Measurements from ENCODE around the gene MTCL1. TPM values are rescaled to one million over a fixed set of nuclear protein-coding genes. Genes with fewer than 3 reads are reported as not detected.

Gene MTCL1
- total and polyA plus RNA-seq, 9 donors, result 2.2 to 9.6 (median 6.5) TPM

DNA sequence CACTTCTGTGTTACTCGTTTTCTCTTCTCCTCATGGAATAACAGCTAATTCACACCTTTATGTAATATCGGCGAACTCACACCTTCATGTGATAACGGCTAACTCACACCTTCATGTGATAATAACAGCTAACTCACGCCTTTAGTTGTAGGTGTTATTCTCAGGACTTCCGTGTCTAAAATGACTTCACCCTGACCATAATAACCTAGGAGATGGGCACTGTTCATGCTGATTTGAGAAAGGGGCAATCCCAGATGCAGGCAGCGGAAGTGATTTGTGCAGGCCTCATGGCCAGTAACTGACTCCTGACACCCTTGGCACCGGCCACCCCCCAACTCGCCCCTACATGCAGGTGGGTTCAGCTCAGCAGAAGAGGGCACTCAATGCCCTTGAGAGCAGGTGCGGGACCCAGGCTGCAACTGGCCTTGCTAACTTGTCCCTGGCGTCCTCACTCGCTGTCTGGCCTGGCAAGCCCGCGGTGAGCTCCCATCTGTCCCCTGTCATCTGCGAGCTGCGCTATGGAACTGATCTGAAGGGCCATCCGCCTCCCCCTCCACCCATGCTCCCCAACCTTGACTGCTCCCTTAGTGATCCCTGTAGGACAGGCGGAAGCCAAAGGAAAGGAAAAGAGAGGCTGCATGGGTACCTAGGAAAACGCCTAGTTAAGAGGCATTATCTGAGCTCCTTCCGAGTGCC, 42.6 kb upstream of the MTCL1 start:
- Histone ChIP-seq H3K9me3 (no peaks in the 10 kb centered on the region), H3K36me3 (no peaks in the 10 kb centered on the region), H3K27ac (no peak overlapping the region), H3K27me3 (no peaks in the 10 kb centered on the region), H3K4me1 (ENCODE audit: insufficient read depth) (peaks cover 2% of the 10 kb centered on the region), H3K4me3 (no peak overlapping the region)
- intact Hi-C loops (cut with DNase I), result no loop called here
- DNase-seq, result no peak
- 86 to 91% (median 89%) methylated on average over 20 of the region's 20 CpGs for WGBS, 3 donors
- TF ChIP-seq EP300 (IDR thresholded peaks at IDR 0.05) (no peak), POLR2A (IDR thresholded peaks at IDR 0.05) (no peak)
- TF ChIP-seq, protein P1, sequence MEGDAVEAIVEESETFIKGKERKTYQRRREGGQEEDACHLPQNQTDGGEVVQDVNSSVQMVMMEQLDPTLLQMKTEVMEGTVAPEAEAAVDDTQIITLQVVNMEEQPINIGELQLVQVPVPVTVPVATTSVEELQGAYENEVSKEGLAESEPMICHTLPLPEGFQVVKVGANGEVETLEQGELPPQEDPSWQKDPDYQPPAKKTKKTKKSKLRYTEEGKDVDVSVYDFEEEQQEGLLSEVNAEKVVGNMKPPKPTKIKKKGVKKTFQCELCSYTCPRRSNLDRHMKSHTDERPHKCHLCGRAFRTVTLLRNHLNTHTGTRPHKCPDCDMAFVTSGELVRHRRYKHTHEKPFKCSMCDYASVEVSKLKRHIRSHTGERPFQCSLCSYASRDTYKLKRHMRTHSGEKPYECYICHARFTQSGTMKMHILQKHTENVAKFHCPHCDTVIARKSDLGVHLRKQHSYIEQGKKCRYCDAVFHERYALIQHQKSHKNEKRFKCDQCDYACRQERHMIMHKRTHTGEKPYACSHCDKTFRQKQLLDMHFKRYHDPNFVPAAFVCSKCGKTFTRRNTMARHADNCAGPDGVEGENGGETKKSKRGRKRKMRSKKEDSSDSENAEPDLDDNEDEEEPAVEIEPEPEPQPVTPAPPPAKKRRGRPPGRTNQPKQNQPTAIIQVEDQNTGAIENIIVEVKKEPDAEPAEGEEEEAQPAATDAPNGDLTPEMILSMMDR (IDR thresholded peaks at IDR 0.05), result no peak

DNA sequence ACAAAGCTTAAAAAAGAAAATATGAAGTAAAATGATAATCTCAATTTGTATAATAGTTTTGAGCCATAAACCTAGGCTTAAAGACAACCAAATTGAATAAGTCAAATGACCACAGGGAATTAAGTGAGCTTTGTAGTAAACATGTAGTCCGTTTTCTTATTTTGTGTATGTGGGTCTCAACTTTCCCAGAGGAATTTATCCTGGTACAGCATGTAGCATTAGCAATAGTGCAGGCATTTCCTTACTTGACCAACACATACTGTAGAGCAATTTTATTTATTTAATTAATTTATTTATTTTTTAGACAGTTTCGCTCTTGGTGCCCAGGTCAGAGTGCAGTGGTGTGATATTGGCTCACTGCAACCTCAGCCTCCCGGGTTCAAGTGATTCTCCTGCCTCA, 37.5 kb upstream of the MTCL1 start:
- Histone ChIP-seq H3K36me3 (no peaks in the 10 kb centered on the region), H3K27me3 (no peaks in the 10 kb centered on the region), H3K27ac (no peak overlapping the region), H3K9me3 (no peaks in the 10 kb centered on the region), H3K4me3 (no peak overlapping the region), H3K4me1 (ENCODE audit: insufficient read depth) (no peaks in the 10 kb centered on the region)
- no peak for TF ChIP-seq POLR2A (IDR thresholded peaks at IDR 0.05)
- TF ChIP-seq, protein P1 (IDR thresholded peaks at IDR 0.05), result no peak
- TF ChIP-seq EP300 (IDR thresholded peaks at IDR 0.05), result no peak
- DNase-seq, result no peak
- WGBS, 3 donors, result 86 to 88% (median 87%) methylated on average over 3 of the region's 3 CpGs
- intact Hi-C loops (cut with DNase I), result no loop called here

DNA sequence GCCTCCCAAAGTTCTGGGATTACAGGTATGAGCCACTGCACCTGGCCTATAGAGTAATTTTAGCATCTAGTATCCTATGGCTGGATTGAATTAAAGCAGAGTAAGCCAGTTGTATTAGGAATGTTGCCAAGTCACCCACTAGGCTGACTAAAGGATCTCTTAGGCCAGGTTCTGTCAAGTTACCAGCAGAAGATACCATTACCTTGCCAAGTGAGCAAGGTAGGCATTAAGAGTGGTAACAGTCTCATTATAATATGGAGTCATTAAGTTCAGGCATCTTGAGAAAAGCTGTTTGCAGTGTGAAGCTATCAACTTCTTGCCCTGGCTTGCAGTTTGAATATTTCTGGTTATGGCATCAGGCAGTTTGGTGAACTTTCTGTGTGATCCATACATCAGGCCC, 37.0 kb upstream of the MTCL1 start:
- H3K4me3 ChIP-seq, result no peak overlapping the region
- TF ChIP-seq, protein P1 (IDR thresholded peaks at IDR 0.05), result no peak
- TF ChIP-seq EP300 (IDR thresholded peaks at IDR 0.05), result no peak
- TF ChIP-seq POLR2A (IDR thresholded peaks at IDR 0.05), result no peak
- H3K9me3 ChIP-seq, result no peaks in the 10 kb centered on the region
- no peaks in the 10 kb centered on the region for H3K4me1 ChIP-seq (ENCODE audit: insufficient read depth)
- intact Hi-C loops (cut with DNase I), result no loop called here
- H3K27ac ChIP-seq, result no peak overlapping the region
- H3K27me3 ChIP-seq, result no peaks in the 10 kb centered on the region
- no peak for DNase-seq
- H3K36me3 ChIP-seq, result no peaks in the 10 kb centered on the region

DNA sequence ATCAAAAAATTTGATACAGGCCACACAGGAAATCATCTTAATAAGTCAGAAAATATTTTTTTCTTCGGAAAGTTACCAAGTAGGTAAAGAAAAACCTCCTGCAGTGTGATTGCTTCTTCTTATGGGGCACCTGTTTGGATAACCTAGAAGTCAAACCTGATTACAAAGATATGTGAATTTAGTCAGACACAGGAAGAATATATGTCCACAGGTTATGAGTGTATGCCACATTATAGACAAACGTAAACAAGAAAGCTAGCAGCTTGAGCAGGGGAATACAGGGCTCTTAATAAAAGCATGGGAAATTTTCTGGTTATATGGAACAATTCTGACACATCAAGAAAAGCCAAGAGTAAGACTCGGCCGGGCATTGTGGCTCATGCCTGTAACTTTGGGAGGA, 35.8 kb upstream of the MTCL1 start:
- WGBS, 3 donors, result 70 to 92% (median 79%) methylated on average over 4 of the region's 4 CpGs

More for the DNA sequence above, 35.8 kb upstream of the MTCL1 start:
- H3K4me1 ChIP-seq (ENCODE audit: insufficient read depth), result no peaks in the 10 kb centered on the region
- no peak overlapping the region for H3K27ac ChIP-seq
- H3K36me3 ChIP-seq, result no peaks in the 10 kb centered on the region
- H3K4me3 ChIP-seq, result no peak overlapping the region
- TF ChIP-seq EP300 (IDR thresholded peaks at IDR 0.05) (no peak), POLR2A (IDR thresholded peaks at IDR 0.05) (no peak)
- TF ChIP-seq, protein P1 (IDR thresholded peaks at IDR 0.05), result no peak
- intact Hi-C loops (cut with DNase I), result no loop called here
- no peaks in the 10 kb centered on the region for H3K27me3 ChIP-seq
- DNase-seq, result no peak
- H3K9me3 ChIP-seq, result no peaks in the 10 kb centered on the region

Measured in ovary (tissue), 9 donors.